GM19467 (cell line): ENCODE results near the gene SMIM35.
"Not testable (repeated sequence)": the region's sequence is repeated elsewhere in the genome, so short reads cannot be mapped to it uniquely, and the experiment has no call there.

Experiments
- ATAC-seq: cut with Tn5 transposase; IDR thresholded peaks from one replicate; pipeline ENCODE4 v1.9.1; 2021; ENCODE audit warnings: mild to moderate bottlenecking, moderate library complexity; ENCODE audit not compliant: unreplicated experiment

Gene SMIM35

DNA sequence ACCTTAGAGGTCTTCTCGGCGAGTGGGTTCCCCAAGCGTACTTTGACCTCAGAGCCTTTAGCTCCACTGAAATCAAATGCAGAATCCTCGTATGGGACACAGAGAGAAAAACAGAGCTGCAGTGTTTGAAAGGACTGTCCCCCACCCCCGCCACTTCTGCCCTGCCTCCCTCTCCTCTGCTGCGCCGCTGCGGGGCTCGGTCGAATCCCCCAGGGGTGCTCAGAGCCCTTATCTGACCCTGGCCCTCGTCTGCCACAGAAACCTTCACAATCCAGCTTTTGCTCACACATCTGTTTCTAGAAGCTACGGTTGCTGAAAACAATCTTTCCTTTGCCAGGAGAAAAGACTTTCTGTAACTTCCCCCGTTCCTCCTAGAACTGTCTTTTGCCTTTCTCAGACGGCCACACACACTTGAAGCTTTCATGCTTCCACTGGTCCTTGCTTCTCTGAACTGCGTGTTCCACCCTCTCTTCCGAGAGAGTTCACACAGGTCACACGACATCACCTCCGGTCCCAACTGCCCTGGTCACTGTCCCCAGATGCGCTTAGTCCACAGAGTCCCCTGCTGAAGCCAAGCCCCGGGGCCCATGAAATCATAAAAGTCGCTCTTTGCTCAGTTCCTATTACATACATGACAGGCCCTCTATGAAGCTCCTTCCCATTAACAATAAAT lies 3.7 kb downstream of the SMIM35 start:
- no peak for ATAC-seq

- ATAC-seq, result no peak
These were observed 5.4 kb downstream of the SMIM35 start for GRCh38 chr11:118081241-118081958.

- no peak for ATAC-seq
These were observed 6.5 kb downstream of the SMIM35 start for GRCh38 chr11:118080296-118080695.

GRCh38 chr11:118079491-118079890 lies 7.3 kb downstream of the SMIM35 start:
- no peak for ATAC-seq

DNA sequence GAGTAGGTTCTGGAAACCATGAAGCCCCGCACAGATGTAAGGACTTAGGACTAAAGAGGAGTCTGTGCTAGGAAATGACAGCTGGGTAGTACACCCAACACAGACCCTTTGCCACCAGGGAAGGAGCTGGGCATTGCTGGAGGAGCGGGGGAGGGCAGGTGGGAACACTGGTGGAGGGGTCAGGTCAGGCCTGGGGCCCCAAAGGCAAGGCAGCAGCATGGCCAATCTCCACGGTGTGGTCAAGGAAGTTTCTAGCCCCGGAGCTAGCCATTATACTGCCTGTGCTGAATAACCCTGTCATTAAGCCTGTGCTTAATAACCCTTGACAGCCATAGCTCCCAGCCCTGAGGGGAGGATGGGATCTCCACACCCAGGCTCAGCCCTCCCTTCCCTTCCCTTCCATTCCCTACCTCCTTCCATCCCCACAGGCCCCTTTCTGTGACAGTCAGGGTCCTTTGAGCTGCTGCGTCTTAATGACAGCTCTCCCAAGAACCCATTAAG lies 7.8 kb downstream of the SMIM35 start:
- ATAC-seq, result no peak

DNA sequence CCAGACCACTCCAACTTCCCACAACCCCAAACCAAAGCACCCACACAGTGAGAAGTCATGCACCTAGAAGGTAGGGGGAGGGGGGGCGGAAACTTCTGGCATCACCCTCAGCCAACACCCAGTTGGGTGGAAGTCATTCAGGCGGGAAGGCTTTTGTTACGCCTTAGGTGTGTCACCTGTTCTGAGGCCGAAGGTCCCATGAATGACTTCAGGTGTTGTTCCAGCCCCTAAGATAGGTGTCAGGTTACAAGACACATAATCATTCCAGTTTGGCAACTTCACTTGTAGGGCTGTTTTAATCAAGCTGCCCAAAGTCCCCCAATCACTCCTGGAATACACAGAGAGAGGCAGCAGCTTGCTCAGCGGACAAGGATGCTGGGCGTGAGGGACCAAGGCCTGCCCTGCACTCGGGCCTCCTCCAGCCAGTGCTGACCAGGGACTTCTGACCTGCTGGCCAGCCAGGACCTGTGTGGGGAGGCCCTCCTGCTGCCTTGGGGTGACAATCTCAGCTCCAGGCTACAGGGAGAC lies 9.9 kb downstream of the SMIM35 start, which contains the start of gene TMPRSS4:
TMPRSS4 (plus strand) TSS at position 325 of the 528 bp plus-strand sequence. CDS start 225 bp downstream, outside the sequence.
- ATAC-seq, result no peak

DNA sequence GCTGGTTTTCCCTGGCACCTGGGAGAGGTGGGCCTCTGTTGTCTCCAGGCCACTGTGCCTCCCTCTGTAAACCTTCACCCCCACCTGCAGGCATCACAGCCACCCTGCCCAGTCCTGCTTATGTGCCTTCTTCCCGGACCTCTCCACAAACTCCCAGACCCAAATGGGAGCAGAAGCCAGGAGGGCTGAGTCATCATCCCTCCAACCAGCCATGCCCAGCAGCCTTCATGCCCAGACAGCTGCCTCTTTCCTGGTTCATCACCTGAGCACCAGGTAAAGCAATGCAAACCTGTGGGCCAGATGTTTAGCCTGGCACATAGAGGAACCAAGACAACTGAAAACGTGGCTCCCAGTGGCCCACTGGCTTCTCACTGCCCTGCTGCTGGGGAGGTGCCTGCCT lies 12.0 kb downstream of the SMIM35 start:
- ATAC-seq, result no peak

DNA sequence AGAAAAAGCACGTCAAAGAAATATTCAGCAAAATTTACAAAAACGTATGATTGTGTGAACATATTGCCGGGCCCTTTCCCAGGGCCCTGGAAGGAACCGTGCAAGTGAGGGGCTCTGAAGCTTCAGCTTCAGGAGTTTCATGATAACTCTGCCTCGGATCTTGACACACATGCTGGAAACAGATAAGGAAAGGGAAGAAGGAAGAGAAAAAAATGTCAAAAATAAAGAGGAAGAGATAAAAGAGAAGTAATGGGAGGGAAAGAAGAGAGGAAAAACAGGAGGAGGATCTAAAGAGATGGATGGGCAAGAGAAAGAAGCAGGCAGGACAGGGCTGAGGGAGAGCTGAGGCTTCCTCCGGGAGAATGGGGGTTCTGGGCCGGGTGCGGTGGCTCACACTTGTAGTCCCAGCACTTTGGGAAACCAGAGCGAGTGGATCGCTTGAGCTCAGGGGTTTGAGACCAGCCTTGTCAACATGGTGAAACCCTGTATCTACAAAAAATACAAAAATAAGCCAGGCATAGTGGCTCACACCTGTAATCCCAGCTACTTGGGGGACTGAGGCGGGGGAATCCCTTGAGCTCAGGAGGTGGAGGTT lies 12.6 kb downstream of the SMIM35 start:
- ATAC-seq, result no peak

GRCh38 chr11:118073554-118073953 lies 13.2 kb downstream of the SMIM35 start:
- ATAC-seq, result no peak

- no peak for ATAC-seq
These were observed 15.2 kb downstream of the SMIM35 start for GRCh38 chr11:118071416-118072030.

DNA sequence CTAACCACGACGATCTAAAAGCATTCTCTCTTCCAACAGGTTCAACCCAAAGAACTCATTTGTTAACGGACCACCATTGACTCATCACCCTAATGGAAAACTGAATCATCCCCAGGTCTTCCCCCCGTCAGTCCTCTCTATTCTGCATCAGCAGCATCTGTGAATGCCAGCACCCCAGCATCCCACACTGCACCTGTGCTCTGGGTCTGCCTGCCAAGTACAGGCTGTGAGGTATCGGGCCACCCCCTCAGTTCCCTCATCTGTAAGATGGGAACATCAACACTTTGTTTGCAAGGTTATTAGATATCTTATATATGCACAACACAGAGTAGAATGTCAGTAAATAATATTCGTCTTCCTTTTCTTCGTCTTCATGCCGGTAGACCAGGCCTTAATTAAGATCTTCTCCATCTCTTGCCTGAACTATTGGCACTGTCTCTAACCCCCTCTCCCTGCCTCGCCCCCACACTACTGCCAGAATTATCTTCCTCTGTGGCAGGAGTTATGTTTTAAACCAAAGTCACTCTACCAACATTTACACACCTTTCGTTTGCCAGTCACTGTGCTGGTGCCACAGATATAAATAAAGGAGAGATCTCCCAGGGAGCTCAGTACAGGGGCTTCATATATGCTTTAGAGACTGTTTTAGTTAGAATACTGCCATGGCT lies 17.7 kb downstream of the SMIM35 start:
- ATAC-seq, result no peak

- no peak for ATAC-seq
These were observed 18.4 kb downstream of the SMIM35 start for GRCh38 chr11:118068206-118068944.

GRCh38 chr11:118067006-118067405 lies 19.8 kb downstream of the SMIM35 start:
- ATAC-seq, result no peak

- no peak for ATAC-seq
These were observed 21.4 kb downstream of the SMIM35 start for GRCh38 chr11:118065384-118065783.

DNA sequence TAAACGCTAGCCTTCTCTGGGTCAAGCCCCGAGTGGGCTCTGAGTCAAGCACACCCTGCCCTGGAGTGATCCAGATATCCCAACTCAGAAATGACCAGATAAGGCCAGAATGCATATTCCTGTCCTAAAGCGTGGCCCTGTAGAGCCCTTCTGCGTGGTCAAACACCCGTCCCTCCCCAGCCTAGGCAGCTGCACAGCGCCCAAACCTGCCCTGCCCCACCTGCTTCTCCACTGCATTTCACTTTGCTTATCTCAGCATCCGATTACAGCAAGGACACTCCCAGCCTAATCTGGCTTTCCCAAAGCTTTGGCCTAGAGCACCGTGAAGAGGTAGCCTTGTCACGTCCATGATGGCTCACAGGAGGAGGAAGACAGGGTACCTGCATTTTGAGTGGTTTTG lies 21.8 kb downstream of the SMIM35 start:
- ATAC-seq, result no peak

GRCh38 chr11:118062631-118063030 lies 24.1 kb downstream of the SMIM35 start:
- ATAC-seq, result not testable (repeated sequence)

DNA sequence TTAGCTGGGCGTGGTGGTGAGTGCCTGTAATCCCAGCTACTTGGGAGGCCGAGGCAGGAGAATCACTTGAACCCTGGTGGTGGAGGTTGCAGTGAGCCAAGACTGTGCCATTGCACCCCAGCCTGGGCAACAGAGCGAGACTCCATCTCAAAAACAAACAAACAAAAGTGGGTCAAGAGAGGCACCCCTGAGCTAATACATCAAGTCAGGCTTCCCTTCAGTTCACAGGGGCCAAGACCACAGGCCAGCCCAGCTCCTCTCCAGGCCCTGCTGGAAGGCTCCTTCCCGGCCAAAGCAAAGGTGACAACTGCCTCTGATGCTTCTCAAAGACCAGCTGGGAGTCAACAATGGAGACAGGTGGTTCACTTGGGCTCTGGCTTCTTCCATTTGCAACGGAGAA lies 24.6 kb downstream of the SMIM35 start:
- ATAC-seq, result not testable (repeated sequence)

DNA sequence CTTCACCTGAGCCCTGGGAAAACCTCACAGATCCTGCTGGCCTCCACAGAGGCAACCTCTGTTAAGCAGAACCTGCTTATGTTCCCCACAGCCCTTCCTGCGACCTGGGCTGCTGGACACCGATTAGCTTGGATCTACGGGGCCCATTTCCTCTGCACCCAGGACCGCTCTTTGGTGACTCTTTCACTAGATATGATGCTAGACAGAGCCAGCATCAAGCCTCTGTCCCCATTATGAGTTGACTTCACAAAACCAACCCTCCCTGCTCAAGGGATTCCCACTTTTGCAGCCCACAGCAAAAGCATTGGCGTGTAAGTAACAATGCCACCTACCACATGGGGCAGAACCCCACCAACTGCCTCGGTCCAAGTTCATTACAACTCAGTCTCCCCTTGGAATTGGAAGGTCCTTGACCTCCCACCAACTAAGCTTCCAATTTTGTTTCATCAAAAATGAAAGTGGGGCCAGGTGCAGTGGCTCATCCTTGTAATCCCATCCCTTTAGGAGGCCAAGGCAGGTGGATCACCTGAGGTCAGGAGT lies 25.1 kb downstream of the SMIM35 start:
- ATAC-seq, result no peak

GRCh38 chr11:118060869-118061268 lies 25.9 kb downstream of the SMIM35 start:
- ATAC-seq, result no peak
